HG03135 (cell line): ENCODE data around the gene KATNB1.
"Not testable (repeated sequence)": the region's sequence is repeated elsewhere in the genome, so short reads cannot be mapped to it uniquely, and the experiment has no call there.

Source experiments
- ATAC-seq: cut with Tn5 transposase; IDR thresholded peaks from one replicate; pipeline ENCODE4 v1.9.1; 2021; ENCODE audit warnings: mild to moderate bottlenecking, moderate library complexity; ENCODE audit not compliant: unreplicated experiment

KATNB1 gene

DNA sequence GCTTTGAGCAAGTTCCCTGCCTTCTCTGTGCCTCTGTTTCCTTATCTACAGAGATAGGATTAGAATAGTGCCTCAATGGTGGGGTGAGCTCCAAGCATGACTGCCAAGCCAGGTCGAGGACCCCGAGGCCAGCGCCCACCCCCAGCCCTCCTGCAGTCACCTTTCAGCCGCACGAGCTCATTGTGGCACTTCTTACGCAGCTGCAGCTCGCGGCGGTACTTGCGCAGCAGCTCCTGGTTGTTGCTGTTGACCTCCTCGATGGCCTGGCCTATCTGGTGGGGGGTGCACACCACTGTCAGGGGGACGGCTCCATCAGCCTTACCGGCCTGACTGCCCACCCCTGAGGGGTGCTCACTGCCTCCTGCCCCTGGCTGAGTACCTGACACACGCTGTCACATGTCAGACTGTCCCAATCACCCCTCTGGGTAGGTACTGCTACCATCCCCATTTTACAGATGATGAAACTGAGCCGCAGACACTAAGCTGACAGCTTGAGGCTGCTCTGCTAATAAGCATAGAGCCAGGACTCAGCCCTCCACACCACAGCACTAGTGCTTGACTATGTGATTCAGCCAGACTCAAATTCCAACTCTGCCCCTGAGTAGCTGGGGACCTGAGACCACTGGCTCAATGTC is 31.3 kb downstream of the KATNB1 start:
- no peak for ATAC-seq

DNA sequence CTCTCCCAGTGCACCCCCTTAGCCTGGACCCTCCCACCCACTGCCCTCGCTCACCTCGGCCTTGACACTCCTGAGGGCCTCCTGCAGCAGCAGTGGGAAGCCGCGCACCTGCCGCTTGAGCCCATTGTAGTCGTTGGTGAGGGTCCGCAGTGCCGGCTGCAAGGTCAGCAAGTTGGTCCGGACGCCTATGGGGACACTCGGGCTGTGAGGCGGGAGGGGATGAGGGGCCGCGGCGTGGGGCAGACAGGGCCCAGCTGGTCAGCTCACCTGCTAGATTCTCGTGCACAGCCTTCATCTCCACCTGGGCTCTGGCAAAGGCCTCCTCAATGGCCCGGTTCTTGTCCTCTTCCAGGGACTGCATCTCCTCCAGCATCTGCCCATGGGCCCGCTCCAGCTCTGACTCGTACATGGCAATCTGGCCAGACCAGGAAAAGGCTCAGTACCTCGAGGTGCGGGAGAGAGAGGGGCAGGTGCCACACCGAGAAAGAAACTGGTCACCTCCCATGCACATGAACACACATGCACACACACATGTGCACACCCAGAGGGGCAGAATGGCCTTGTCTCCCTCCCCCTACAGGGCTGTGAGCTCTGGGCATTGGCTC is 34.1 kb downstream of the KATNB1 start:
- ATAC-seq = no peak

DNA sequence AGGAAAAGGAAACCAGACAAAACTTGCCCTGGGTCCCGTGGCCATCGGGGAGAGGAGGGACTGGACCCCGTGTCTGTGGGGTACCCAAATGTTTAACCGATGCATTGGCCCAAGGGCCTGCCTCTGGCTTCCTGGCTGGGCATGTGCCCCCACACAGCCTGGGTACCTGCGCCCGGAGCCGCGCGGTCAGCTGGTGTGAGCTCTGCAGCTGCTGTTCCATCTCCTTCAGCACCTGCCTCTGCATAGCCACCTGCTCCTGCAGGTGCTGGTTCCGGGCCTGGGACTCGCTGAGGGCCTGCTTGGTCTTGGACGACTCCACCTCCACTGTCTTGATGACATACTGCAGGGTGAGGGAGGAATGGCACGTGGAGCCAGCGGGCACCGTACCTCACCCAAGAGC is 34.8 kb downstream of the KATNB1 start:
- no peak for ATAC-seq

DNA sequence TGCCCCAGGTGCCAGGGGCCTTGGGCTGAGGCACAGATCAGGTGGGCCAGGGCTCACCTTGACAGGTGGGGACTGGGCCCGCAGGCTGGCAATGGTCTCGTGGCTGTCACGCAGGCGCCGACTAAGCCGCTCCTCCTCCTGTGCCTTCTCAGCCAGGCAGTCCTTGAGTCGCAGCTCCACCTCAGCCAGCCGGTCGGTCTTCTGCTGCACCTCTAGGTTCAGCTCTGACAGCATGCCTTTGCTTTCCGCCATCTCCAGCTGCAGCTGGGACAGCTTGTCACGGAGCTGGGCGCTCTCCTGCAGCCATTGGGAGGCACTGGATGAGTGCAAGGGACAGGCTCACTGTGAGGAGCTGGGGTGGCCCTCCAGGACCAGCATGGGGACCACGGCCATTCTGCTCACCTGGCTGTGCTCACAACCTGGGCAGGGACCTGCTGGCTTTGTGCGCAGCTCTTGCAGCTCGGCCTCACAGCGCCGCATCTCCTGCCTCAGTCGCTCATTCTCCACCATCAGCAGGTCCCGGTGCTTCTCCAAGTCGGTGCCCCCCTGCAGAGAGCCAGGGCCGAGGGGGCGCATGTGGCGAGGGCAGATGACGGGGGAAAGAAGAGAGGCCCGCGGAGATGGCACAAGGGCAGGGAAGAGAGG is 35.7 kb downstream of the KATNB1 start:
- no peak for ATAC-seq

DNA sequence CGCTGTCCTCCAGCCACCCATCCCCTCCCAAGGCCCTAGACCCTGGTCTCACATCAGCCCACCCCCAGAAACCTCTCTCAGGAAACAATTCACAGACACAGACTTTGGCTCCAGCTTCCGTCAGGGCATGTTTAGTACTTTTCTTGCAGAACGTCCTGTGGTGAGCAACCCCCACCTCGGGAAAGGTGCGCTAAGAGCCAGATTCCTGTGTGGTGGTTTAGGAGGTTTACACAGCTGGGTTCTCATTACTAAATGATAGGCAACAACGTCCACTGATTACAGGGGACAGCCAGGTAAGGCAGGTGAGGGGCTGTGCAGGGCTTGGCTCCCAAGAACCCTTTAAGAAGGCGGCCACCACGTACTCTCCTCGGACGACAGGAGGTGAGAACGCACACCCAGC is 37.4 kb downstream of the KATNB1 start:
- ATAC-seq = no peak

DNA sequence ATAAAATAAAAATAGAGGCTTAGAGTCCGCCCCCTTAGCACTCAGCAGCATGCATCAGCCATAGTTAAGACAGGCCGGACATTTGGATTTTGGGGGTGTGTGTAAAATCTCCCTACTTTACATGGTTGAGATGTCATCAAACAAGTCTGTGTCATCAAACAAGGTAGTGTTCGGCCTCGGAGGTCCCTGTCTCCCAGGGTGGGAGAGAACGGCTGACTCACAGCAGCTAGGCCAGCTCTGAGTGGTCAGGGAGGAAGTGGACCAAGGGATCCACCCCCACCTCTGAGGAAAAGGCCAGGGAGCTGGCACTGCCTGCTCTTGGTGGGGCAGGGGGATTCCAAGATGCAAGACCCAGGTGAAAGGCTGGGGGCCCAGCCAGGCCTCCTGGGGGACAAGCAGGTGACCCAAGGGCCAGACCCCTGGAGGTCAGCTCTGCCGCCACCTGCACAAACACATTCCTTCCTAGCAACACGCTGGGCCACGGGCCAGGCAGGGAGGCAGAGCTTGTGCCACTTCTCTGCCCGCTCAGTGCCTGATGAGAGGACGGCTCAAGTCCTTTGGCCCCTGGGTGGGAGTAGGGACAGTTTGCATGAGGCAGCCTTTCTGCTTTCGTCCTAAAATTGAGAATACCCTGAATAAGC is 38.2 kb downstream of the KATNB1 start:
- ATAC-seq = no peak

DNA sequence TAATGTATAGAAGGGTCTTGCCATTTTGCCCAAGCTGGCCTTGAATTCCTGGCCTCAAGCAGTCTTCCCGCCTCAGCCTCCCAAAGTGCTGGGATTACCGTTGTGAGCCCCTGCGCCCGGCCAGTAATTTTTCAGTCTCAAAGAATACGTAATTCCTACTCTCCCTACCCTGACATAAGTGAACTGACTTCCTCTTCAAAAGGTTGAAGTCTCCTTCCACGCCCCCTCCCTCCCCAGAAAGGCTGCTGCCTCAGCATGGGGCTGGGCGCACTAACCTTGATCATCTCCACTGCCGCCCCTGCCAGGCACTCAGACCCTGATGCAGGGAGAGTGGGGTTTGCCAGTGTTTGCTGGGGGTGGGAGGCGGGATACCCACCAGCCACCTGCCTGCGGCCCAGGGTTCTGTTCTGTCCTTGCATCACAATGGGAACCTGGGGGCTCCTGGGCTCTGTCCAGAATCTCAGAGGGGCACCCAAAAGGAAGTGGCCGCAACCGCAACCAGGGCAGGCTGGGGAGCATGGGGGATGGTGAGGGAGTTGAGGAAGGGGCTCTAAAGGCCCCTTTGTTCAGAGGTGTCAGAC is 39.2 kb downstream of the KATNB1 start:
- ATAC-seq = no peak

DNA sequence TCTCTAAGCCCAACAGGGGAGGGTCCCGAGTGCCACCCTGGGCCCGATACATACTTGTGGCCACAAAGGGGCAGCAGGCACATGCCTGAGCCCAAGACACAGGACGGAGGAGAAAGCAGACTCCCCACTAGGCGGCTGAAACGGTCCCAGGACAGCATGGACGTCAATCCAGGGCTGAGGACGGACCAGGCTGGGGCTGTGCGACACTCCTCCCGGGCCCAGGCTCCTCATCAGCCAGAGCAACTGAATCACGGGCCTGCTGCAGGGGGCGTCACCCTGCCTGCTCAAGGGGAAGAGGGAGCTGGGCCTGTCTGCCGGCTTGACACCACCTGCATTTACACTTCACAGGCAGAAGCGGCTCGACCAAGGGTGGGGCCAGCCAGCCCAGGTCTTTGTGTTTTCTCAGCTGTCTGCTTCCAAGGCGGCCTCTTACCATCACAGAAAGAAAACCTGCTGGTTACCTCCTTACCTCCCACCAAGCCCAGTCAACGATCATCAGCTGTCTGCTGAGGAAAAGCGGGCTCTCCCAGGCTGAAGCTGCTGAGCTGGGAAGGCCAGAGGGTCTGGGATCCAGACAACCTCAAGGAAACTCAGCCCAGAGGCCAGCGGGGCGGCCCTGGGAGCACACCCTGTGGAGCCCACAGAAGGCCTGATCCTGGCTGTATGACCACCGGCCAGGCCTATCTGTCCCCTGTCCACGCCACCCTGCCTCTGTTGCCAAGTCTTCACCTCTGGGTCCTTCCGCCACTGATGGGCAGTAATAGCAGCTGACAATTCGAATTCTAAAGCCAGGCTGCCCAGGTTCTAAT is 40.3 kb downstream of the KATNB1 start:
- no peak for ATAC-seq

DNA sequence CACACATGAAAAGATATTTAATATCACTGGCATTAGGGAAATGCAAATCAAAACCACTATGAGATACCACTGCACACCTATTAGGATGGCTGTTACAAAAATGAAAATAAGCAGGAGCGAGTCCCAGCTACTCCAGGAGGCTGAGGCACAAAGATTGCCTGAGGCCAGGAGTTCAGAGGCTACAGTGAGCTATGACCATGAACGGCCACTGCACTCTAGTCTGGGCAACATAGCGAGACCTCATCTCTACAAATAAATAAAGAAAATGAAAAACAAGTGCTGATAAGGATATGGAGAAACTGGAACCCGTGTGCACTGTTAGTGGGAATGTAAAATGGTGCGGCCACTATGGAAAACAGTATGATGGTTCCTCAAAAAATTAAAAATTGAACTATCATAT is 43.1 kb downstream of the KATNB1 start:
- no peak for ATAC-seq

DNA sequence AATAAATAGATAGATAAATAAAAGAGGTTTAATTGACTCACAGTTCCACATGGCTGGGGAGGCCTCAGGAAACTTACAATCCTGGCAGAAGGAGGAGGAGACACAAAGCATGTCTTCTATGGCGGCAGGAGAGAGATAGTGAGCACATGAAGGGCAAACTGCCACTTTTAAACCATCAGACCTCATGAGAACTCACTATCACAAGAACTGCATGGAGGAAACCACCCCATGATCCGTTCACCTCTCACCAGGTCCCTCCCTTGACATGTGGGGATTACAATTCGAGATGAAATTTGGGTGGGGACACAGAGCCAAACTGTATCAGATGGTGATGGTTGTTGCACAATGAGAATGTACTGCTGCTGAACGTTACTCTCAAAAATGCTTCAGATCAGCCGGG is 44.3 kb downstream of the KATNB1 start:
- ATAC-seq = not testable (repeated sequence)

DNA sequence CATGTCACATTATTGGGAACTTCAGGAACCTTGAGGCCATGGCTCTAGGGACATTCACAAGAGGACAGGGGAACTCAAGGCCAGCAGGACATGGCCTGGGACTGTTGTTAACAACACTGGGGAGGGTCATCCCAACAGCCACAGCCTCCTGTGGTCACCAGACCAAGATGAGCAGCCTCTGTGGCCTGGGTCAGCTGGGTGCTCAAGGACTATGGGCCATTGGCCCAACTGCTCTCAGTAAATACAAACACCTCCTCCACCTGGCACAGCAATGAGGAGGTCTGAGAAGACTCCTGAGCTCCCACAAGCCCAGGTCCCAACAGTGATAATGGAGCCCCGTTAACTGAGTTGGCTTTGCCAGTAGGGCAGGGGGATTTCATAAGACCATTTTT is 45.8 kb downstream of the KATNB1 start:
- no peak for ATAC-seq

DNA sequence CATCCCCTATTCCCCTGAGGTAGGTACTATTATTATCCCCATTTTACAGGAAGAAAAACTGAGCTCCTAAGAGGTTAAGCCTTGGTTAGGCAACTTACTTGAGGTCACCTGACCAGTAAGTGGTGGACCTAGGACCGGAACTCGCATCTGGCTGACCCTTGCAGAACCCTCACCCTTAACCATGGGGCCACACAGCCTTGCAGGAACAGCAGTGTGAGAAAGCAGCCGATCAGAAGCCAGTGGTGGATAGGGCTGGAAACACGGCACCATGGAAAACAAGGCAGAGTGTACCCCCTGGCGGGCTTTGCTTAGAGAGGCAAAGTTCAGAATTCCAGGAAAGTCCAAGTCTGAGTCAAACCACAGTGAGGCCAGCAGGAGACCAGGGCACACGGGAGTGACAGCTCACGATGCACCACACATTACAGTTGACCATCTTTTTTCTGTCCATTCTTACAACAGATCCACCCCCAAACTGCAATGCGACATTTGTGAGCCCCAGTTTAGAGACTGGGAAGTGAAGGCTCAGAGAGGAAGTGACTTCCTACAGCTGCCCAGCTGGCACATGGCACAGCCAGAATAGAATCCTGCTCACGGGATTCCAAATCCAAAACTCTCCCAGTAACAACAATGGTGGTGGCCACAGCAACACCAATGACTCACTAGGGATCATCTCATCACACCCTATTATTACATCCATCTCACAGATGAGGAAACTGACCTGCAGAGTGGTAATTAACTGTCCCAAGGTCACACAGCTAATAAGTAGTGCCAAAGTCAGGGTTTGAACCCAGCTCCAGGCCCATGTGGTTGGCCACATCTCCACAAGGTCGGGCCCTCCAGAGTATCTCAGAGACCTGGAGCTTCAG is 46.4 kb downstream of the KATNB1 start:
- ATAC-seq = no peak

DNA sequence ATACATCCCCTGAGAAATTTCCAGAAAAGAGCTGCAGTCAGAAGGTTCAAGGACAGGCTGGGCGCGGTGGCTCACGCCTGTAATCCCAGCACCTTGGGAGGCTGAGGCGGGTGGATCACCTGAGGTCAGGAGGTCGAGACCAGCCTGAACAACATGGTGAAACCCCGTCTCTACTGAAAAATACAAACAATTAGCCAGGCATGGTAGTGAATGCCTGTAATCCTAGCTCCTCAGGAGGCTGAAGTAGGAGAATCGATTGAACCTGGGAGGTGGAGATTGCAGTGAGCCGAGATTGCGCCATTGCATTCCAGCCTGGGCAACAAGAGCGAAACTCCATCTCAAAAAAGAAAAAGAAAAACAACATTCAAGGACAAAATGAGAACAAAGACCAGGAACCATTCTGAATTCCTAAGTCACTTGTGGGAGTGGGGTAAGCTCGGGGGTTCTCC is 47.1 kb downstream of the KATNB1 start:
- ATAC-seq = not testable (repeated sequence)

DNA sequence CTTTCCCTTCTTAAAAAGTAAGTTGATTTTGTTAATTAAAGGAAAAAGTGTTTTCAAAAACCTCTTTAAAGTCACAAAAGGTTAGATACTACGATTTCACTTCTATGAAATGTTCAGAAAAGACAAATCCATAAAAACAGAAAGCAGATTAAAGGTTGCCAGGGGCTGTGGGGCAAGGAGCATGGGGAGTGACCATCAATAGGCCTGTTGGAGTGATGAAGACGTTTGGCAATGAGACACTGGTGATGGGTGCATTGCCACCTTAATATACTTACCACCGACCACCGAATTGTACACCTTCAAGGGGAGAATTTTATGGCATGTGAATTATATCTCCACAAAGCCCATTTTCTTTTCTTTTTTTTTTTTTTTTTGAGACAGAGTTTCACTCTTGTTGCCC is 47.5 kb downstream of the KATNB1 start:
- no peak for ATAC-seq

DNA sequence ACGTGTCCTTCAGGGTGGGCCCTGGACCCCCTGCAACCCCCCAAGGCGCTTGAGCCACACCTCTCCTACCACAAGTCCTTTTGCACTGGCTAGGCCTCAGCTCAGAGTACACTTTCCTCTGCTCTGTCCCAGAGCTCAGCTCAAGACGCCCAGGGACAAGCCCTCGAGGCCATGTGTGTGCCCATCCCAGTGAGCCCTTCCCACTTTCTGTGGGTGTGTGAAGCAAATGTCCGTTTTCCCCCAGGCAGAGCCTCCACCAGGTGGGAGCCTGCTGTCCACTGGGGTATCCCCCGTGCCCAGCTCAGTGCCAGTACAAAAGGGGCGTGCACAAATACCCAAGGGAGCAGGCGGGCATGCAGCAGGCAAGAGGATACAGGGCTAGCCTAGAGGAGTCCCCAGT is 48.3 kb downstream of the KATNB1 start:
- no peak for ATAC-seq

DNA sequence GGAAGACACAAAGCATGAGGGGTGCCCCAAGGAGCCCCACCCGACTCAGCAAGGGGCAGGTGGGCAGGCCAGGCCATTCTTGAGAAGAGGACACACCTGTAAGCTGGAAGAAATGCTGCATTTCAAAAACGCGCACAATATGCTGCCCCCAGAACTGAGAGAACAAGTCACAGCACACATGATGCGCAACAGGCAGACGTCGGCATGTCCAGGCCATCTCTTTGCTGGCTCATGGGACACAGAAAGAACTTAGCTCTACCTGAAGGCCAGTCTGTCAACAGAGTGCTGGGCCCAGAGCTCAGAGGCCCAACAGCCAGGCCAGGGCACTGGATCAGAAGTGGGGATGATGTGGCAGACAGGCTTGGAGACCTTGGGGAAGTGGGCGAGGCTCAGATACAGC is 48.8 kb downstream of the KATNB1 start:
- no peak for ATAC-seq

DNA sequence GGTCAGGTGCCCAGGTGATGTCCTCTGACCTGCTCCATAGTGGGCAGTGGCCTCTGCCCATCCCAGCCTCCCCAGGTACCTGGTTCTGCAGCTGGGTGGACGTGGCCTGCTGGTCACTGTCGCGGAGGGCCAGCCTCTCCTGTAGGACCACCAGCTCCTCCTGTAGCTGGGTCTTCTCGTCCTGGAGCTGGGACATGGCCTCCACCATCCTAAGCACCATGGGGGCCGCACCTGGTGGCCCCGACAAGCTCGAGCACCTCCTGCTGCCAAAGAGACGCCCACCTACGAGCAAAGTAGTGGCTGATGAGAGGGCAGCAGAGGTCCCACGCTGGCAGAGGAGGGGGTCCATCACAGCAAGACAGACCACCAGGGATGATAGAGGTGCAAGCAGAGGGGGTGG is 49.8 kb downstream of the KATNB1 start:
- no peak for ATAC-seq

DNA sequence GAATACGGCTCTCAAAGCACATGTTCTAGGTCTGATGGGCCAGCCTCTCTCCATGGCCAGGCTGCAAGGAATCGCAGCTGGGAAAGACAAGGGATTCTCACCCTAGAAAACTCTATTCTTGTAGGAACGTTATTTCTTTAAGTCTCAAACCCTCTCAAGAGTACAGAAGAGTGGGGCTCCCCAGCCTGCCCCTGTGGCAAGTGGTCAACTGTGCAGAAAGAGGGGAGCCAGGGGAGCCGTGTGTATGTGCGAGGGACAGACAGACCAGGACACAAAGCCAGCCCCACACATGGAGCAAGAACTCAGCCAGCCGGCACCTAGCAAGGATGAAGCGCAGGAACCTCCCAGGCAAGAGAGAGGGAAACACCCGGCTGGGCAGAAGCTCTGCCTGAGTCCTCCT is 50.4 kb downstream of the KATNB1 start:
- ATAC-seq = no peak

DNA sequence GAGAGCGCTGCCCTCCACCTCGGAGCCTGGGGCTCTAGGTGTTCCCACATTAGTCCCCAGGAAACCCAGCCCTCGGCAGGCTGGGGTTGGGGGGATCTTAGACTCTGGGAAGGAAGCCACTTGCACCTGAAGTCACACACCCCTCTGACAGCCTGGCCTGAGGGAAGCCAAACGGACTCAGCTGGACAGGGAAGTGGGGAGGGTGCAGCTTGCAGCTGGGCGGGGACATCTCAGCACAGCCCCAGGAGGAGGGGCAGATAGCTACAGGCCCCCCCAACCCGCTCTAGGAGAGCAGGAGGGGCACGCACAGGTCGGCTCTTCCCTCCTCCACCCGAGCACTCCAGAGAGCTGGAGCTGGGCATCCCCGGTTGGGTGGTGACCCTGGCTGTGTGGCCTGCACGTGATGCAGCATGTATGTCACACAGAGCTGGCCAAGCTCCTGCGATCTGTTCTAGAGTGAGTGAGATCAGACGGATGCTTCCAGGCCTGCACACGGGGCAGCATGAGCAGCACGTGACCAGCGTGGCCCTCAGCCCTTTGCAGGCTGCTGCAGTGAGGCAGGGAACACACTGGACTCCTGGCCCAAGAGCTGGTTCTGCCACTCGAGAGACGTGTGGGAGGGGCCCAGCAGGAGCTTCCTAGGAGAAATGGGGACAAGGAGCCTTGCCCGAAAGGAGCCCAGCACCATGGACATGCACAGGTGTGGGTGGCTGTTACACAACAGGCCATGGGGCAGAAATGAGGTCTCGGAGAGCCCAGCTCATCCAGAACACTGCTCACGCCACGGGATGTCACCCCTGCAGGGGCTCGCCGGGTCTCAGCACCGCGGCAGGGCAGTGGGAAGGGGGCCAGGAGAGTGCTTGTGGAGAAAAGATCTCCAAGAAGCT is 51.3 kb downstream of the KATNB1 start:
- no peak for ATAC-seq
